ENCODE measurements around the gene OR1M1.
A peak's percentile ranks its signal among the peaks of the same experiment; 100 is the strongest.
"Not testable (repeated sequence)": the region's sequence is repeated elsewhere in the genome, so short reads cannot be mapped to it uniquely, and the experiment has no call there.

The OR1M1 gene

GRCh38 chr19:9086761-9087160, at the start of gene OR1M1:
TSS of gene OR1M1 (plus strand) at chr19:9087061. CDS start at chr19:9093245, 6,184 bp downstream.
- Mint-ChIP-seq H3K4me1 (no peaks in the 10 kb centered on the region), H3K27me3 (peaks cover 10% of the 10 kb centered on the region), H3K9me3 (no peaks in the 10 kb centered on the region), H3K27ac (no peak within 1 kb of the TSS), H3K4me3 (no peak within 1 kb of the TSS)
- no peak for DNase-seq
- ATAC-seq: no peak

GRCh38 chr19:9037400-9038062, 49.3 kb upstream of the OR1M1 start:
- H3K27me3 Mint-ChIP-seq: peaks cover 21% of the 10 kb centered on the region
- DNase-seq (no peak), ATAC-seq (no peak)
- no peaks in the 10 kb centered on the region for H3K4me1 Mint-ChIP-seq
- H3K27ac Mint-ChIP-seq: no peak overlapping the region
- no peaks in the 10 kb centered on the region for H3K9me3 Mint-ChIP-seq
- H3K4me3 Mint-ChIP-seq: no peak overlapping the region

- ATAC-seq: no peak
- H3K4me3 Mint-ChIP-seq: no peak overlapping the region
- no peaks in the 10 kb centered on the region for H3K4me1 Mint-ChIP-seq
- DNase-seq: no peak
- peak overlapping the region in 1 of 2 donors; percentile 66 for H3K27ac Mint-ChIP-seq
- H3K9me3 Mint-ChIP-seq: no peaks in the 10 kb centered on the region
- peaks cover 21% of the 10 kb centered on the region for H3K27me3 Mint-ChIP-seq
Observed at GRCh38 chr19:9039728-9040127, 47.1 kb upstream of the OR1M1 start.

GRCh38 chr19:9040131-9040530, 46.7 kb upstream of the OR1M1 start:
- DNase-seq (no peak), ATAC-seq (no peak)
- Mint-ChIP-seq H3K4me3 (peak overlapping the region in 1 of 2 donors; percentile 28), H3K27me3 (peaks cover 21% of the 10 kb centered on the region), H3K27ac (peak overlapping the region in 1 of 2 donors; percentile 79), H3K9me3 (no peaks in the 10 kb centered on the region), H3K4me1 (no peaks in the 10 kb centered on the region)

GRCh38 chr19:9041023-9041422, 45.8 kb upstream of the OR1M1 start:
- ATAC-seq: no peak
- H3K4me3 Mint-ChIP-seq: no peak overlapping the region
- H3K27me3 Mint-ChIP-seq: peaks cover 21% of the 10 kb centered on the region
- H3K27ac Mint-ChIP-seq: no peak overlapping the region
- no peaks in the 10 kb centered on the region for H3K9me3 Mint-ChIP-seq
- H3K4me1 Mint-ChIP-seq: no peaks in the 10 kb centered on the region
- no peak for DNase-seq

- Mint-ChIP-seq H3K27ac (peak overlapping the region in 1 of 2 donors; percentile 81), H3K4me3 (no peak overlapping the region), H3K9me3 (no peaks in the 10 kb centered on the region), H3K27me3 (peaks cover 10% of the 10 kb centered on the region), H3K4me1 (no peaks in the 10 kb centered on the region)
- no peak for DNase-seq
- ATAC-seq: no peak
Observed at GRCh38 chr19:9043524-9043923, 43.3 kb upstream of the OR1M1 start.

GRCh38 chr19:9044449-9044848, 42.4 kb upstream of the OR1M1 start:
- peaks cover 10% of the 10 kb centered on the region for H3K27me3 Mint-ChIP-seq
- no peak for ATAC-seq
- no peaks in the 10 kb centered on the region for H3K4me1 Mint-ChIP-seq
- no peak overlapping the region for H3K4me3 Mint-ChIP-seq
- no peak for DNase-seq
- no peak overlapping the region for H3K27ac Mint-ChIP-seq
- no peaks in the 10 kb centered on the region for H3K9me3 Mint-ChIP-seq

- H3K4me1 Mint-ChIP-seq: no peaks in the 10 kb centered on the region
- ATAC-seq (no peak), DNase-seq (no peak)
- H3K9me3 Mint-ChIP-seq: no peaks in the 10 kb centered on the region
- peak overlapping the region in 1 of 2 donors; percentile 4 for H3K27ac Mint-ChIP-seq
- peaks cover 17% of the 10 kb centered on the region for H3K27me3 Mint-ChIP-seq
- H3K4me3 Mint-ChIP-seq: no peak overlapping the region
Observed at GRCh38 chr19:9046694-9047093, 40.2 kb upstream of the OR1M1 start.

- no peaks in the 10 kb centered on the region for H3K4me1 Mint-ChIP-seq
- no peaks in the 10 kb centered on the region for H3K9me3 Mint-ChIP-seq
- ATAC-seq (no peak), DNase-seq (no peak)
- H3K27ac Mint-ChIP-seq: no peak overlapping the region
- H3K27me3 Mint-ChIP-seq: peaks cover 11% of the 10 kb centered on the region
- H3K4me3 Mint-ChIP-seq: no peak overlapping the region
Observed at GRCh38 chr19:9052894-9053293, 34.0 kb upstream of the OR1M1 start.

- DNase-seq, ATAC-seq, H3K4me3 Mint-ChIP-seq, H3K27ac Mint-ChIP-seq, H3K4me1 Mint-ChIP-seq, H3K9me3 Mint-ChIP-seq: not testable (repeated sequence)
- H3K27me3 Mint-ChIP-seq: peaks cover 13% of the 10 kb centered on the region
Observed at GRCh38 chr19:9053674-9054073, 33.2 kb upstream of the OR1M1 start.

- ATAC-seq: no peak
- Mint-ChIP-seq H3K27me3 (peaks cover 13% of the 10 kb centered on the region), H3K9me3 (no peaks in the 10 kb centered on the region), H3K4me3 (no peak overlapping the region), H3K27ac (no peak overlapping the region), H3K4me1 (no peaks in the 10 kb centered on the region)
- DNase-seq: no peak
Observed at GRCh38 chr19:9054207-9054606, 32.7 kb upstream of the OR1M1 start.

- no peaks in the 10 kb centered on the region for H3K9me3 Mint-ChIP-seq
- peaks cover 13% of the 10 kb centered on the region for H3K27me3 Mint-ChIP-seq
- no peak overlapping the region for H3K4me3 Mint-ChIP-seq
- no peaks in the 10 kb centered on the region for H3K4me1 Mint-ChIP-seq
- H3K27ac Mint-ChIP-seq: no peak overlapping the region
- ATAC-seq: no peak
- DNase-seq: no peak
Observed at GRCh38 chr19:9054765-9055164, 32.1 kb upstream of the OR1M1 start.

- DNase-seq, H3K27ac Mint-ChIP-seq, H3K4me1 Mint-ChIP-seq, ATAC-seq, H3K9me3 Mint-ChIP-seq, H3K4me3 Mint-ChIP-seq, H3K27me3 Mint-ChIP-seq: not testable (repeated sequence)
Observed at GRCh38 chr19:9056131-9056530, 30.7 kb upstream of the OR1M1 start.

- Mint-ChIP-seq H3K4me1 (no peaks in the 10 kb centered on the region), H3K4me3 (no peak overlapping the region), H3K27me3 (peaks cover 7% of the 10 kb centered on the region), H3K27ac (no peak overlapping the region), H3K9me3 (no peaks in the 10 kb centered on the region)
- DNase-seq: no peak
- ATAC-seq: no peak
Observed at GRCh38 chr19:9057505-9058258, 29.2 kb upstream of the OR1M1 start.

- no peaks in the 10 kb centered on the region for H3K9me3 Mint-ChIP-seq
- peaks cover 7% of the 10 kb centered on the region for H3K27me3 Mint-ChIP-seq
Observed at GRCh38 chr19:9058905-9059667, 27.8 kb upstream of the OR1M1 start.

More at GRCh38 chr19:9058905-9059667, 27.8 kb upstream of the OR1M1 start:
- DNase-seq (no peak), ATAC-seq (no peak)
- Mint-ChIP-seq H3K27ac (peak overlapping the region; percentile 77 to 83), H3K4me1 (no peaks in the 10 kb centered on the region), H3K4me3 (no peak overlapping the region)

Data from stimulated activated naive CD8-positive, alpha-beta T cell treated with anti-CD3 and anti-CD28 coated beads, Interleukin-15, amount 100 ng/mL, for 72 hours (primary cell).